ENCODE data around the gene WDR93.

Gene WDR93

GRCh38 chr15:89790206-89790605, 99.6 kb downstream of the WDR93 start:
- TF ChIP-seq GLIS3 (CRISPR knock-in tag; IDR thresholded peaks at IDR 0.05): no peak
- ATAC-seq: no peak

GRCh38 chr15:89790661-89791060, 100.0 kb downstream of the WDR93 start:
- TF ChIP-seq ZFP3 (CRISPR knock-in tag; IDR thresholded peaks at IDR 0.05): no peak
- no peak for TF ChIP-seq BACH2 (CRISPR knock-in tag; IDR thresholded peaks at IDR 0.05; ENCODE audit: borderline replicate concordance)
- TF ChIP-seq TOX (CRISPR knock-in tag; IDR thresholded peaks at IDR 0.05; ENCODE audit: borderline replicate concordance): no peak
- TF ChIP-seq PATZ1 (CRISPR knock-in tag; IDR thresholded peaks at IDR 0.05; ENCODE audit: borderline replicate concordance): no peak

GRCh38 chr15:89792106-89792805, 101.6 kb downstream of the WDR93 start:
- no peak for TF ChIP-seq TOX (CRISPR knock-in tag; IDR thresholded peaks at IDR 0.05; ENCODE audit: borderline replicate concordance)
- no peak for TF ChIP-seq ZFP30 (CRISPR knock-in tag; IDR thresholded peaks at IDR 0.05)
- TF ChIP-seq POU6F1 (CRISPR knock-in tag; IDR thresholded peaks at IDR 0.05; ENCODE audit: borderline replicate concordance, low read depth): no peak
- TF ChIP-seq CSDC2 (CRISPR knock-in tag; IDR thresholded peaks at IDR 0.05): no peak
- no peak for TF ChIP-seq GLIS3 (CRISPR knock-in tag; IDR thresholded peaks at IDR 0.05)
- TF ChIP-seq ZNF565 (CRISPR knock-in tag; conservative IDR thresholded peaks at IDR 0.05; ENCODE audit: low read depth): no peak
- TF ChIP-seq BACH2 (CRISPR knock-in tag; IDR thresholded peaks at IDR 0.05; ENCODE audit: borderline replicate concordance): no peak
- TF ChIP-seq ZFP3 (CRISPR knock-in tag; IDR thresholded peaks at IDR 0.05): no peak
- TF ChIP-seq ARNTL (CRISPR knock-in tag; IDR thresholded peaks at IDR 0.05; ENCODE audit: borderline replicate concordance, low read depth): no peak
- TF ChIP-seq PATZ1 (CRISPR knock-in tag; IDR thresholded peaks at IDR 0.05; ENCODE audit: borderline replicate concordance): no peak
- no peak for TF ChIP-seq CREB5 (CRISPR knock-in tag; IDR thresholded peaks at IDR 0.05; ENCODE audit: low read depth)
- TF ChIP-seq RARB (CRISPR knock-in tag; IDR thresholded peaks at IDR 0.05): no peak
- TF ChIP-seq OSR1 (CRISPR knock-in tag; IDR thresholded peaks at IDR 0.05): no peak
- TF ChIP-seq PPARA (CRISPR knock-in tag; IDR thresholded peaks at IDR 0.05; ENCODE audit: borderline replicate concordance): no peak
- TF ChIP-seq ZNF8 (CRISPR knock-in tag; IDR thresholded peaks at IDR 0.05): no peak
- no peak for TF ChIP-seq SNAI2 (CRISPR knock-in tag; IDR thresholded peaks at IDR 0.05)
- TF ChIP-seq CSRNP3 (CRISPR knock-in tag; IDR thresholded peaks at IDR 0.05): no peak
- no peak for TF ChIP-seq TCF4 (CRISPR knock-in tag; IDR thresholded peaks at IDR 0.05; ENCODE audit: borderline replicate concordance)
- no peak for TF ChIP-seq ISL1 (CRISPR knock-in tag; IDR thresholded peaks at IDR 0.05)
- no peak for ATAC-seq

More at GRCh38 chr15:89790661-89791060, 100.0 kb downstream of the WDR93 start:
- no peak for ATAC-seq

All from SK-N-SH treated with all-trans-retinoic acid at 6 μM for 48 hours (cell line).